CD14-positive monocyte (primary cell): Measurements from ENCODE around the gene TEDC1. TPM values are rescaled to one million over a fixed set of nuclear protein-coding genes. Genes with fewer than 3 reads are reported as not detected.
A peak's percentile ranks its signal among the peaks of the same experiment; 100 is the strongest.

Source experiments
- DNase-seq, 3 donors: peaks; one replicate each; pipeline ENCODE4 v3.0.0-alpha.2; 2011 to 2022
- H2AFZ ChIP-seq: 2 replicates; pipeline ENCODE4 v1.6.0; 2012; ENCODE audit warnings: mild to moderate bottlenecking, low read depth, low read length, inconsistent platforms; ENCODE audit not compliant: insufficient read depth, poor library complexity, severe bottlenecking
- H3K27ac ChIP-seq, 2 donors: 1 replicate in 1 of 2; 2 replicates in 1 of 2; pipeline ENCODE4 v1.5.1; 2012 to 2013; ENCODE audit warnings: low read length in 2 of 2, control low read depth in 1 of 2, inconsistent platforms in 1 of 2, low read depth in 1 of 2, mild to moderate bottlenecking in 1 of 2
- H3K27me3 ChIP-seq, 2 donors: one replicate each; pipeline versions ENCODE4 v1.6.0 to v1.6.1; 2011 to 2013; ENCODE audit warnings: low read length in 2 of 2; ENCODE audit not compliant: control insufficient read depth in 2 of 2, insufficient read depth in 2 of 2
- H3K36me3 ChIP-seq, 2 donors: replicated peaks in 1 of 2; 1 replicate in 1 of 2; 2 replicates in 1 of 2; pipeline versions ENCODE4 v1.5.1 to v1.6.1; 2012 to 2013; ENCODE audit warnings: low read length in 2 of 2, control low read depth in 1 of 2, inconsistent platforms in 1 of 2, mild to moderate bottlenecking in 1 of 2; ENCODE audit not compliant: insufficient read depth in 2 of 2, control insufficient read depth in 1 of 2
- H3K4me1 ChIP-seq, 2 donors: 1 replicate in 1 of 2; 2 replicates in 1 of 2; pipeline versions ENCODE4 v1.5.1 to v1.6.1; 2012 to 2013; ENCODE audit warnings: low read length in 2 of 2, control low read depth in 1 of 2, inconsistent platforms in 1 of 2, mild to moderate bottlenecking in 1 of 2, moderate library complexity in 1 of 2; ENCODE audit not compliant: insufficient read depth in 2 of 2, control insufficient read depth in 1 of 2
- H3K4me2 ChIP-seq: replicated peaks from 2 replicates; pipeline ENCODE3; 2012; ENCODE audit warnings: low read length, moderate library complexity, mild to moderate bottlenecking; ENCODE audit not compliant: poor library complexity, severe bottlenecking; ENCODE audit errors: extremely low read depth
- H3K4me3 ChIP-seq, 3 experiments: fragments of 200-600 bp in 1 of 3; sonication (generic) in 1 of 3; replicated peaks in 1 of 3; 1 replicate in 2 of 3; 2 replicates in 1 of 3; pipeline ENCODE4 v1.5.1; 2011 to 2013; ENCODE audit warnings: low read length in 3 of 3, mild to moderate bottlenecking in 3 of 3, control low read depth in 2 of 3, low read depth in 2 of 3, inconsistent platforms in 1 of 3, moderate library complexity in 1 of 3
- H3K79me2 ChIP-seq: 2 replicates; pipeline ENCODE4 v1.6.0; 2012; ENCODE audit warnings: mild to moderate bottlenecking, control low read depth, inconsistent platforms, low read length, moderate library complexity; ENCODE audit not compliant: insufficient read depth
- H3K9ac ChIP-seq: 2 replicates; pipeline ENCODE4 v1.6.0; 2017; ENCODE audit warnings: low read length, mild to moderate bottlenecking; ENCODE audit not compliant: insufficient read depth, poor library complexity, severe bottlenecking
- H3K9me3 ChIP-seq, 2 donors: replicated peaks in 1 of 2; 1 replicate in 1 of 2; 2 replicates in 1 of 2; pipeline versions ENCODE4 v1.5.1 to v1.6.1; 2012 to 2013; ENCODE audit warnings: low read length in 2 of 2, control low read depth in 1 of 2; ENCODE audit not compliant: control insufficient read depth in 1 of 2, insufficient read depth in 1 of 2
- H4K20me1 ChIP-seq: 2 replicates; pipeline ENCODE4 v1.6.0; 2012; ENCODE audit warnings: mild to moderate bottlenecking, low read length, control low read depth, moderate library complexity; ENCODE audit not compliant: insufficient read depth
- H3K27ac Mint-ChIP-seq, 7 donors: one replicate each; pipeline ENCODE4 v1.8.0; 2020; ENCODE audit warnings: mild to moderate bottlenecking in 7 of 7, mixed read lengths in 7 of 7, moderate library complexity in 6 of 7, inconsistent platforms in 2 of 7
- H3K27me3 Mint-ChIP-seq, 3 donors: one replicate each; pipeline ENCODE4 v1.8.0; 2021 to 2022; ENCODE audit warnings: low read depth in 3 of 3, mild to moderate bottlenecking in 3 of 3, mixed read lengths in 3 of 3, moderate library complexity in 3 of 3, inconsistent platforms in 1 of 3
- H3K36me3 Mint-ChIP-seq, 2 donors: one replicate each; pipeline ENCODE4 v1.8.0; 2020; ENCODE audit warnings: mixed read lengths in 2 of 2, inconsistent platforms in 1 of 2, mild to moderate bottlenecking in 1 of 2
- H3K4me1 Mint-ChIP-seq: one replicate; pipeline ENCODE4 v1.8.0; 2020; ENCODE audit warnings: mild to moderate bottlenecking, mixed read lengths
- H3K4me3 Mint-ChIP-seq, 2 donors: one replicate each; pipeline ENCODE4 v1.8.0; 2020; ENCODE audit warnings: mild to moderate bottlenecking in 2 of 2, mixed read lengths in 2 of 2, moderate library complexity in 1 of 2
- H3K9me3 Mint-ChIP-seq, 7 donors: one replicate each; pipeline ENCODE4 v1.8.0; 2020 to 2022; ENCODE audit warnings: mixed read lengths in 7 of 7, mild to moderate bottlenecking in 6 of 7, moderate library complexity in 6 of 7, inconsistent platforms in 2 of 7
- CTCF ChIP-seq: fragments of 200-600 bp; IDR thresholded peaks from one replicate; pipeline ENCODE4 v1.8.0; 2022; ENCODE audit warnings: antibody characterized with exemption, mild to moderate bottlenecking
- WGBS: methylation state at CpG from one replicate; pipeline ENCODE4 v1.1.5; 2013; ENCODE audit warnings: missing lambda C conversion rate; ENCODE audit not compliant: insufficient coverage; 5-methylcytosine and 5-hydroxymethylcytosine counted together
- intact Hi-C, 2 donors: fragments of 100-400 bp; cut with micrococcal nuclease; formaldehyde crosslinking; loops; one replicate each; pipeline versions ENCODE4 v1.15.0 to v1.15.1; 2023
- polyA plus RNA-seq, 3 donors: library from polyadenylated mRNA; depleted of rRNA in 1 of 3; unstranded in 2 of 3; stranded (reverse) in 1 of 3; fragments of 300-500 nt in 2 of 3; fragments of >200 nt in 1 of 3; fragmentation: Illumina TruSeq in 2 of 3; gene quantifications; 1 replicate in 2 of 3; 2 replicates in 1 of 3; pipeline ENCODE4 v1.2.3, GENCODE V29; 2012 to 2021

The TEDC1 gene
- polyA plus RNA-seq, 3 donors: 7.8 to 23.4 (median 9.0) TPM

GRCh38 chr14:105492971-105493871 is 2.2 kb downstream of the TEDC1 start:
- H3K27me3 ChIP-seq: no peaks in the 10 kb centered on the region
- no peak for TF ChIP-seq CTCF

GRCh38 chr14:105493921-105494605 is 3.0 kb downstream of the TEDC1 start:
- H3K9ac ChIP-seq: no peak overlapping the region
- no peaks in the 10 kb centered on the region for H3K27me3 ChIP-seq
- peaks cover 7 to 30% of the 10 kb centered on the region in 2 donors for H3K36me3 Mint-ChIP-seq
- H3K27me3 Mint-ChIP-seq: peaks cover 1 to 5% (median 2%) of the 10 kb centered on the region in 3 donors
- H3K36me3 ChIP-seq: peaks cover 5 to 14% of the 10 kb centered on the region in 2 donors
- H4K20me1 ChIP-seq: peaks cover 23% of the 10 kb centered on the region
- 98% methylated on average over 11 of the region's 16 CpGs for WGBS
- H3K4me2 ChIP-seq: no peak overlapping the region
- peaks cover 10% of the 10 kb centered on the region for H3K4me1 Mint-ChIP-seq
- peaks cover 0 to 3% (median 0%) of the 10 kb centered on the region in 7 donors for H3K9me3 Mint-ChIP-seq
- no peak overlapping the region for H3K27ac ChIP-seq
- intact Hi-C loops: loop anchor here (5.0 kb wide), 3 partner anchors 47 to 742 kb away; partner anchors contain the start of genes SIVA1 (in 1 of the 2) and TEX22 (in 1 of the 2)
- no peak overlapping the region for H3K4me3 Mint-ChIP-seq
- H3K79me2 ChIP-seq: peaks cover 5% of the 10 kb centered on the region
- H3K27ac Mint-ChIP-seq: no peak overlapping the region
- no peak for DNase-seq
- no peak overlapping the region for H2AFZ ChIP-seq
- H3K9me3 ChIP-seq: no peaks in the 10 kb centered on the region
- no peak for TF ChIP-seq CTCF
- H3K4me1 ChIP-seq: peaks cover 17 to 22% of the 10 kb centered on the region in 2 donors
- no peak overlapping the region for H3K4me3 ChIP-seq

More at GRCh38 chr14:105492971-105493871, 2.2 kb downstream of the TEDC1 start:
- no peak for DNase-seq
- H3K4me3 Mint-ChIP-seq: peak overlapping the region in 1 of 2 donors; percentile 43
- peaks cover 0 to 3% (median 0%) of the 10 kb centered on the region in 7 donors for H3K9me3 Mint-ChIP-seq
- peak overlapping the region in 2 of 7 donors; percentile 30 to 36 for H3K27ac Mint-ChIP-seq
- no peak overlapping the region for H3K4me2 ChIP-seq
- peaks cover 7 to 9% of the 10 kb centered on the region in 2 donors for H3K36me3 ChIP-seq
- no peaks in the 10 kb centered on the region for H3K9me3 ChIP-seq
- peaks cover 1 to 5% (median 2%) of the 10 kb centered on the region in 3 donors for H3K27me3 Mint-ChIP-seq
- no peak overlapping the region for H3K27ac ChIP-seq
- H3K4me1 Mint-ChIP-seq: peaks cover 16% of the 10 kb centered on the region
- no peak overlapping the region for H3K4me3 ChIP-seq
- H3K4me1 ChIP-seq: peaks cover 25 to 30% of the 10 kb centered on the region in 2 donors
- WGBS: 97% methylated on average over 11 of the region's 20 CpGs
- peaks cover 31% of the 10 kb centered on the region for H4K20me1 ChIP-seq
- intact Hi-C loops: loop anchor here (5.0 kb wide), 3 partner anchors 46 to 741 kb away; partner anchors contain the start of genes SIVA1 (in 1 of the 2) and TEX22 (in 1 of the 2)
- H2AFZ ChIP-seq: no peak overlapping the region
- H3K36me3 Mint-ChIP-seq: peaks cover 6 to 22% of the 10 kb centered on the region in 2 donors
- peaks cover 5% of the 10 kb centered on the region for H3K79me2 ChIP-seq
- H3K9ac ChIP-seq: no peak overlapping the region
